Activated T-helper 9 cell treated with anti-CD3 and anti-CD28 coated beads, Interleukin-2, amount 50 U/mL, for 16 hours (primary cell): ENCODE results near the gene SNUPN.
A peak's percentile ranks its signal among the peaks of the same experiment; 100 is the strongest.

ENCODE experiments used
- DNase-seq: peaks from one replicate; pipeline ENCODE4 v3.0.0-alpha.2; 2020; ENCODE audit warnings: low read depth

Gene SNUPN

DNA sequence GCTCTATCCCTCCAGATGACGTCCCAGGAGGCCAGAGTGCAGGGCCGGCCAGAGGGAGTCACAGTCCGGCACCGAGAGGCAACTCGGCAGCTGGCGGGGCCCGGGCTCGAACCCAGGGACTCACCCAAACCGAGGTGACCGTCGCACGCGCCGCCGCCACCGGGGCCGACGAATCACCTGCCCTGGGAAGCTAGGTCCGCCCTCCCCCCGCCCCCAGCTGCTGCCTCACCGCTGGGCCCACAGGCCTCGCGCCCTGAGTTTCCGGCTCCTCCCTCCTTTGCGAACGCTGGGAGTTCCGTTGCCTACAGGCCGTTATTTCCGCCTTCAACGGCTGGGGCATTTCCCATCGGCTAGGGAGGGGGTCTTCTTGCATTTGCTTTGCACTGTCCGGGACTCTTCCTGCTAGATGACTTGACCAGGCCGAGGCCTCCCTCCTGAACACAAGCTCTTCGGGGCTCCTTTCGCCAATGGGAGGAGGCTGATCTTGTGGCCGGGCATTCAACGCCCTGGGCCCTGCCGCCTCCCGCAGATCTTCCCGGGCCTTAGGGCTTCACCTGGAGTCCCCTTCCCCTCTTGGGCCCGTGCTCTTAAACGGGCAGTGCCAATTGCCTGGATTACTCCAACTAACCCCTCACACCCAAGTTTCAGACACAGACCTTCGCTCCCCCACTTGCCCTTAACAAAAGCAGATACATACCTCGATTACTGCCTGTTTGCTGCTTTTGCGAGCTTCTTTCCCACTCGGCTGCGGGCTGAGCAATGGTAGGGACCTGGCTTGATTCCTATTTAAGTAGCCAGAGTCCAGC, at the start of gene SNUPN:
TSS of gene SNUPN (minus strand) at position 184 of the 806 bp plus-strand sequence. CDS start 4,674 bp downstream, outside the sequence.
- peak; percentile 90 for DNase-seq

GRCh38 chr15:75674366-75674765, 48.8 kb upstream of the SNUPN start:
- no peak for DNase-seq

DNA sequence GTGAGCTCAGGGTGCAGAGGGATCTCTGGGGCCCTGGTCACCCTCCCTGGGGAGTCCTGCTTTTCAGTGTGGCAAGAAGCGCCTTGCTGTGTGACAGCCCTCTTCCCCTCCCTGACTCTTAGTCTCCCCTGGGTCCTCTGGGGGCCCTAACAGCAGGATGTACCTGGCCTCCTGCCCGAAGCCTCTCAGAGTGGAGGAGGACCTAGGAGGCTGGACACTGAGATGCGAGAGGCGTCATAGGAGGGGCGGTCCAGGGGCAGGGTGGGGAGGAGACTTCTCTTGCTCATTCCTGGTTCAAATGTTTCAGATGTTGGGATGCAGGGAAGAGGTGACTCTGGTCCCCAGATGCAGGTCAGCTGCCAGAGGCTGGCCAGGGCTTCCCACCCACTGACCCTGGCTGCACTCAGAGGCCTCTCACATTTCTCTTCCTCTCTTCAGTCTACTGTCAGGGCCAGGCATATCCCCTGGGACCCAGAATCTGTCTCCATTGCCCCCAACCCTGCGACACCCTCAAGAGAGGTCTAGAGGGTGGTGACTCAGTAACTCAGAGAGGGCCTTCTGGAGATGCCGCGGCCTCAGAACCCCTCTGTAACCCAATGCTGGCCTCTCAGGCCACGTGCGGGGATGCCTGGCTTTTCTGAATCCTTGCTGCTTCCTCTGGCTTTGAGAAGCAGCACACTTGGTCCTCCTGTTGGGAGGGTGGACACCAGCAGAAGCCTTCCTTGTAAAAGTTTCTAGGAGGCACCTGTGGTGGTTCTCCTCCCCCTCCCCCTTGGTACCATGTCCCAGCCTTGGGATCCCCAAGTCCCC, 48.1 kb upstream of the SNUPN start:
- DNase-seq, result no peak

DNA sequence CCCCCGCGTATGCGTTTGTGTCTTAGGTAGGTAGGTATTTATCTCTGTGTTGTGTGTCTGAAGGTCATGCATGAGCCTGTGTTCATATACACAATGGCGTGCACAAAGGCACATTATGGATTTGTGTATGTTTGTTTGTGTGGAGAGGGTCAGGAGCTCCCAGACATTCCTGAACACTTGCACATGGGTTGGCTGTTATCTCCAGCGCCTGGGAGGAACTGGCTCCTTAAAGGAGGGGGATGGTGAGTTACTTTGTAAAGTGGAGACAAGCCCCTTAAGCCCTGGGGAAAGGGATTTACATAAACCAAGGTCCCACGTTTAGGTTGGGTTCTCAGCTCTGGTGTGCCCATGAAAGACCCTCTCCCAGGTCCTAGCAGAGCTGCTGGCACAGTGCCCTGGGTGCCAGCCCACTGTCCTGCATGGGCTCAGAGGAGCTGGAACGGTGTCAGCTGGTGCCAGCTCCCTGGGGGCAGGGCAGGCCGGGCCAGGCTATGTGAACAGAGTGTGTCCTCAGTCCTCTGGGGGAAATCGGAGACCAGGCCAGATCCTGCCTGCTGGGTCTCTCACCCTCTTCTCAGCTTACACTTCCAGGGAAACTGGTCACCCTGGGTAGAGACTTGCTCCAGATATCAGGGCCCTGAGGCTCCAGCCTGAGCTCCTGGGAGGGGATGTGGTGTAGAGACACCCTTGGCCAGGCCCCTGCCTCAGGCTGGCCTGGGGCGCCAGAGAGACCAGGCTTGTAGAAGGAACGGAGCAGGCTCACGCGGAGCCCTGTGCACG, 47.3 kb upstream of the SNUPN start:
- DNase-seq, result no peak

GRCh38 chr15:75671730-75672602, 46.4 kb upstream of the SNUPN start:
- no peak for DNase-seq

DNA sequence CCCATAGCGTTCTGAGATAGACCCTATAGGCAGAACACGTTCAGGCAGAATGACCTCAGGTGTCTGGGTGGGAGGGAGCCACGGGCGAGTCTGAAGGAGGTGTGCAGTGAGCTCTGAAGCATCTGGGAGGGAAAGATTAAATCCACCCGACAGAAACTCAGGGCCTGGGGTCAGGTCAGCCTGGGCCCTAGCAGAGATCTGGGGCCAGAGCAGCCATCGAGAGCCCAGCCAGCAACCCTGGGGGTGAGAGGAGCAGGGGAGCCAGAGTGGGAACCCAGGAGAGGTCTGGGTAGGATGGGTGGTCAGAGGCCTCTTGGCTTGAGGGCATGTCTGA, 44.3 kb upstream of the SNUPN start:
- no peak for DNase-seq

- DNase-seq, result no peak
Observed at GRCh38 chr15:75669191-75669878, 43.8 kb upstream of the SNUPN start.

DNA sequence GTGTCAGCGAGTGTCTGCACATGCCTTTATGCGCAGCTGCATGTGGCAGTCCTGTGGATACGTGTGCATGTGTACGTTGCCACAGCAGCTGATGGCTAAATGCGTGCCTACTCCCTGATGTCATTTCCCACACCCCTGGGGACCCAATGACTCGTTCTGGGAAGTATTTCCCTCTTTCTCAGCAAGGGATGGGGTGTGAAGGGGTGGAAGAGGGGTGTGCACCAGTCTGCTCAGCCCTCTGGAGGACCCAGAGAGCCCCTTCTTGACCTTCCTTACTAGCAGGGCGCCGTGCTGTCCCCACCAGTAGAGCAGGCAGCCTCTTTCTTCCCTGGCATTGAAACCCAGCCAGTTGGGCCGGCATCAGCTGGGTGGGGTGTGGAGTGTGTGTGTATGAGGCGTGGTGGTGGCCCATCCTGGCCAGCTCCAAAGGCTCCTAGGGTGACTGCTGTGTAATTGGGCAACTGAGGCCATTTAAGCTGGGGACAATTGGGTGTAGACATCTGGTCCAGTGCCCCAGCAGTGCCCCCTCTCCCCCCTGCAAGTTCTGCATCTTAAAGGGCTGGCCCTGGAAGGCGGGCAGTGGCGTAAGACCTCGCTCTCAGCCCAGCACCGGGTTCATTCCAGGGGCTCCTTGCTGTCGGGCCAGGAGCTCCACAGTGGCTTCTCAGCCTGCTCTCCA, 41.4 kb upstream of the SNUPN start:
- no peak for DNase-seq

DNA sequence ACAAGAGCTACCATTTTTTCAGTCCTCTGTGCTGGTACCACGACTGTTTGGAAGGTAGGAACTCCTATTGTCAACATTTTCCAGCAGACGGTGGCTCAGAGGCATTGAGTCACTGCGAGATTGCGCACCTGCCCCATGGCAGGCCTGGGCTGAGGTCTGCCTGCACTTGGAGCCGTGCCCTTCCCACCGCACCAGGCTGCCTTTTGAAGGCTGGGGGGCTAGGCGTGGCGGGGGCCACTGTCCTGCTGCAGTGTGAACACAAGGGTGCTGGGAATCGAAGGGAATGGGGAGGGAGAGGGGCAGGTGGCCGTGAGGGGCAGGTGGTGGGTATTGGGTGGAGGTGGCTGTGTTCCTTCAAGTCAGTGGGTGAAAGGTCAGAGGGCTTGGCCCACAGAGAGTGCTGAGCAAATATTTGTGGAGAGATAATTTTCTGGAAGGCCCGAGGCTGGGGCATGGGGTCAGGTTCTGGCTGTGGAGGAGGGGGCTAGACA, 38.5 kb upstream of the SNUPN start:
- DNase-seq, result no peak

- no peak for DNase-seq
Observed at GRCh38 chr15:75662823-75663519, 37.4 kb upstream of the SNUPN start.

- no peak for DNase-seq
Observed at GRCh38 chr15:75661756-75662140, 36.2 kb upstream of the SNUPN start.

DNA sequence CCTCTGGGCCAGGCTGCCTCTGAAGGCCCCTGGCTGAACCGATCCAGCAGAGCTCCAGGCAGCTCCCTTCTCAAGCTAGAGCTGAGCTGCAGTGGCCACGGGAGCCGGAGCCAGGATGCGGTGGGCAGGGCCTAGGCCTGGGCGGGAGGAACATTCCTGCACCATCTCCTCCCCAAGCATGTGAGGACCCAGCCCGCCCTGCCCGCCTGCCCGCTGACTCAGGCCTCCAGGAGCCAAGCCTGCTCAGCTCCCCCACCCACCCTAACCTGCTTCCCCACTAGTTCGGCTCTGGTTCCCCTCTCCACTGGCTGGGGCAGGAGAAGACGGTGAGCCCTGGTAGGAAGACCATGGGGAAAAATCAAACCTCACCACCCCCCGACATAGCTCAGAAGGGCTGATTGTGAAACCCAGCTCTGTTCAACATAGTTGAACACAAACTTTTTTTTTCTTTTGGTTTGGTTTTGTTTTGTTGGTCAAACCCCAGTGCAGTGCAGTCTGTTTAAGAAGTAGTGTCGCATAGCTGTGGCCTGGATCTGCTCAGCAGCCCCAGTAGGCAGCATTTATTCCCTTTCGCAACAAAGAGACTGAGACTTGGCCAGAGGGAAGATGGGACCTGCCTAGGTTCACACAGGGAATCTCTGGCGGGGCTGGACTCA, 35.7 kb upstream of the SNUPN start:
- no peak for DNase-seq

GRCh38 chr15:75659928-75660645, 34.6 kb upstream of the SNUPN start:
- no peak for DNase-seq

- no peak for DNase-seq
Observed at GRCh38 chr15:75659141-75659771, 33.7 kb upstream of the SNUPN start.

DNA sequence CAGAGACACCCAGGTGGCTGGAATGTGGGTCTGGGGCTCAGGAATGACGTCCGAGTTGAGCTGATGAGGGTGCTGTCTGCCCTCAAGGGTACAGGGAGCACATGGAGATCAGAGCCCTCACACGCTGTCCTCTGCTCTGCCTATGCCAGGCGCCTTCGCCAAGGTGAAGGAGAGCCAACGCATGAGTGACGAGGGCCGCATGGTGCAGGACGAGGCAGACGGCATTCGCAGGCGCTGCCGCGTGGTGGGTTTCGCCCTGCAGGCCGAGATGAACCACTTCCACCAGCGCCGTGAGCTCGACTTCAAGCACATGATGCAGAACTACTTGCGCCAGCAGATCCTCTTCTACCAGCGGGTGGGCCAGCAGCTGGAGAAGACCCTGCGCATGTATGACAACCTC, 31.3 kb upstream of the SNUPN start:
- no peak for DNase-seq

DNA sequence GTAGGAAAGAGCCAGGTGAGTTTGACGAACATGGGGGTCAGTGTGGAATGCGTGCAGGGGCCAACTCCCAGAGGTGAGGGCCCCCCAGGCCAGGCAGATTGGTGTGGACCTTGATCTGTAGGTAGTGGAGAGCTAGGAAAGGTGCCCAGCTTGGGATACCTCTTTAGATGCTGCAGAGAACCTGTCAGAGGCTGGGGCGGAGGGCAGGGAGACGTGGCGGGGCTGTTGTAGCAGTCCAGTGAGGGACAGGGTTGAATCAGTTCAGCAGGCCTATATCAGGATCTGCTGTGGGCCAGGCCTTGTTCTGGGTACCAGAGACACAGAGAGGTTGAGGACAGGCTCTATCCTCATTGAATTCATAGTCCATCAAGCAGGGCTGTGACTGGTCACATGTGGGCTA, 30.8 kb upstream of the SNUPN start:
- no peak for DNase-seq

GRCh38 chr15:75655931-75656330, 30.4 kb upstream of the SNUPN start:
- DNase-seq, result no peak
